Suprapubic skin (tissue), 3 donors: Measurements from ENCODE around the gene ACSS1.

ENCODE experiments used
- POLR2A ChIP-seq, 2 donors: fragments of 450-650 bp; IDR thresholded peaks; one replicate each; pipeline ENCODE4 v1.6.1; 2017; ENCODE audit warnings: antibody characterized with exemption in 2 of 2, mild to moderate bottlenecking in 2 of 2, moderate library complexity in 2 of 2
- TF ChIP-seq, protein P1 (sequence below), 2 donors: fragments of 200-600 bp in 1 of 2; fragments of 450-650 bp in 1 of 2; sonication (generic) in 1 of 2; IDR thresholded peaks; one replicate each; pipeline ENCODE4 v1.5.1; 2016 to 2019; ENCODE audit warnings: antibody characterized with exemption in 2 of 2, mild to moderate bottlenecking in 1 of 2, moderate library complexity in 1 of 2

DNA sequence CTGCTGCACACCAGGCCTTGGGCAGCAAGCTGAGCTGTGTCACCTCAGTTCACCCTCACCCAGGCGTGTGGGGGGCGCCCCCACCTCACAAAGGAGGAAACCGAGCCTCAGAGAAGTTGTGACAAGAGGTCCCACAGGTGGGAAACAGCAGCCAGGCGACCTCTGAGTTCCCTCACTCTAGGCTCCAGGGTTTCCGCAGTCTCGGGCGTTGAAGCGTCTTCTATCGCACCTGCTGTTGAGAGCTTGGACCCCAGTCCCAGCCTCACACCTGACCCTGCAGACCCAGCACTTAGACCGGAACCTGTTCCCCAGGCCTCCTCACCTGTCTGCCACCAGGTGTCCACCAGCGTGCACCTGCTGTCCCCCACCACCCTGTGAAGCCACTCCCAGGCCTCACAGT is 43.1 kb downstream of the ACSS1 start:
- TF ChIP-seq, protein P1, sequence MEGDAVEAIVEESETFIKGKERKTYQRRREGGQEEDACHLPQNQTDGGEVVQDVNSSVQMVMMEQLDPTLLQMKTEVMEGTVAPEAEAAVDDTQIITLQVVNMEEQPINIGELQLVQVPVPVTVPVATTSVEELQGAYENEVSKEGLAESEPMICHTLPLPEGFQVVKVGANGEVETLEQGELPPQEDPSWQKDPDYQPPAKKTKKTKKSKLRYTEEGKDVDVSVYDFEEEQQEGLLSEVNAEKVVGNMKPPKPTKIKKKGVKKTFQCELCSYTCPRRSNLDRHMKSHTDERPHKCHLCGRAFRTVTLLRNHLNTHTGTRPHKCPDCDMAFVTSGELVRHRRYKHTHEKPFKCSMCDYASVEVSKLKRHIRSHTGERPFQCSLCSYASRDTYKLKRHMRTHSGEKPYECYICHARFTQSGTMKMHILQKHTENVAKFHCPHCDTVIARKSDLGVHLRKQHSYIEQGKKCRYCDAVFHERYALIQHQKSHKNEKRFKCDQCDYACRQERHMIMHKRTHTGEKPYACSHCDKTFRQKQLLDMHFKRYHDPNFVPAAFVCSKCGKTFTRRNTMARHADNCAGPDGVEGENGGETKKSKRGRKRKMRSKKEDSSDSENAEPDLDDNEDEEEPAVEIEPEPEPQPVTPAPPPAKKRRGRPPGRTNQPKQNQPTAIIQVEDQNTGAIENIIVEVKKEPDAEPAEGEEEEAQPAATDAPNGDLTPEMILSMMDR (IDR thresholded peaks at IDR 0.05), result no peak
- TF ChIP-seq POLR2A (IDR thresholded peaks at IDR 0.05), result no peak
